HG03442 (cell line): Measurements from ENCODE around the gene NOD1.

Source experiments
- ATAC-seq: cut with Tn5 transposase; IDR thresholded peaks from one replicate; pipeline ENCODE4 v1.9.1; 2021; ENCODE audit warnings: mild to moderate bottlenecking, moderate library complexity; ENCODE audit not compliant: unreplicated experiment

Gene NOD1

GRCh38 chr7:30451539-30452279, 26.9 kb downstream of the NOD1 start:
- no peak for ATAC-seq

GRCh38 chr7:30450983-30451497, 27.5 kb downstream of the NOD1 start:
- no peak for ATAC-seq

- no peak for ATAC-seq
Measured at GRCh38 chr7:30450240-30450982, 28.2 kb downstream of the NOD1 start.

DNA sequence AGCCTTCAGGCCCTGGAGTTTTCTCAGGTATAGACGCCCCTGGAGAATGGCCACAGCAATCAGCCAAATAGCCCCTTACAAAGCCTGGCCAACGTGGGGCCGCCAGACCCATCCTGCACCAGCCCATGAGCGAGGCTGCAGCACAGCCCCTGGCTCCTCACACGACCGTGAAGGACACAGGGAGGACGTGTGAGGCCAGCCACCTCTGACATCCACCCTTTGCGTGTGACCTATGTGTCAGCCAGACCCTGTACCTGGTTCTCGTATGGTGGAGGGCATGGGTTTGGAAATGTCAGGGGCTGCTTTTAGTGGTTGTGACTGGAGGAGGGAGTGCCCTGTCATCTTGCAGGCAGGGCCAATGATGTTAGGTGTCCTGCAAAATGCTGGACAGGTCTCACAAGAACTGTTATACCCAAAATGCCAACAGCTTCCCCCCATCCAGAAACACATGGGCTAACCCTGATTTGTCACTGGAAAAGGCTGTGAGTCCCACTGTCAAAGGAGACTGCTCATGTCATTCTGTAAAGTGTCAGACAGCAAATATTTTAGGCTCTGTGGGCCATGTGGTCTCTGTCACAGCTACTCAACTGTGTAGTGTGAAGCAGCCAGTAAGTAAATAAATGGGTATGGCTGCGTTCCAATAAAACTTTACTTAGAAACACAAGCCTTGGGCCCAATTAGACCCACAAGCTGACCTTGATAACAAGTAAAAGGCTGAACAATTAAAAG, 30.0 kb downstream of the NOD1 start:
- no peak for ATAC-seq

DNA sequence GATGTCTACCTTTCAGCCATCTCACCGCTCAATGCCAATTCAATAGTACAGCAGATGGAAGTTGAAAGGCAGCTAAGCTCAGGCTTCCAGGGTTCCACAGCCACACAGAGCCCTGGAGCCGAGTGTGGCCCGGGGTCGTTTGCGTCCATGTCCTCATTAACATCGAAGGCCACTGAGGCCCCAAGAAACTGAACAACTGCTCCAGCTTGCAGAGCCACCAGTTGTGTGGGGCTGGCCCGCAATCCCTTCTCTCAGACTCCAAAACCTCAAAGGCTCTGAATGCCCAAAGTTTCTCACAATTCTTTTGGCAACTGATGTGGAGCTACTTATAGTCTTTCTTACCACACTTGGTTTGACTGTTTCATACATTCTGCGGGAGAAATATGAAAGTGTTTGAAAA, 31.1 kb downstream of the NOD1 start:
- ATAC-seq, result no peak

DNA sequence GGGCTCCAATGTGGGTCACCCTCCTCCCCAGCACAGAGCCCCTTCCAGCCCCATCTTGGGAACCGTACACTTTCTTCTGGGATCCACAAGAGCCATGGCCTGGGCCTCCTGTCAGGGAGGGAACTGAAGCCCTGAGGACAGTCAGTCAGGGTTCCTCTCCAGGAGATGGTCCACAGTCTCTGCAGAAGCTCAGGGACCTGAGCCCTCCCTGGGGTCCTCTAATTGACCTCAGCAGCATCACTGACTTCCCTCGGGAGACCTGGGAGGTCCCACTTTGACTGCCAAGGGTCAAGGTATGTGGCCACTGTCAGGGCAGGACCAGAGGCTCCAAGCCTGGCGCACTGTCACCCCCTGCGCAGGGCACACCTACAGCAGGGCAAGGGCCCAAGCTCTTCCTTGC, 32.3 kb downstream of the NOD1 start:
- ATAC-seq, result no peak

GRCh38 chr7:30445770-30446169, 32.8 kb downstream of the NOD1 start:
- ATAC-seq, result peak; percentile 97

DNA sequence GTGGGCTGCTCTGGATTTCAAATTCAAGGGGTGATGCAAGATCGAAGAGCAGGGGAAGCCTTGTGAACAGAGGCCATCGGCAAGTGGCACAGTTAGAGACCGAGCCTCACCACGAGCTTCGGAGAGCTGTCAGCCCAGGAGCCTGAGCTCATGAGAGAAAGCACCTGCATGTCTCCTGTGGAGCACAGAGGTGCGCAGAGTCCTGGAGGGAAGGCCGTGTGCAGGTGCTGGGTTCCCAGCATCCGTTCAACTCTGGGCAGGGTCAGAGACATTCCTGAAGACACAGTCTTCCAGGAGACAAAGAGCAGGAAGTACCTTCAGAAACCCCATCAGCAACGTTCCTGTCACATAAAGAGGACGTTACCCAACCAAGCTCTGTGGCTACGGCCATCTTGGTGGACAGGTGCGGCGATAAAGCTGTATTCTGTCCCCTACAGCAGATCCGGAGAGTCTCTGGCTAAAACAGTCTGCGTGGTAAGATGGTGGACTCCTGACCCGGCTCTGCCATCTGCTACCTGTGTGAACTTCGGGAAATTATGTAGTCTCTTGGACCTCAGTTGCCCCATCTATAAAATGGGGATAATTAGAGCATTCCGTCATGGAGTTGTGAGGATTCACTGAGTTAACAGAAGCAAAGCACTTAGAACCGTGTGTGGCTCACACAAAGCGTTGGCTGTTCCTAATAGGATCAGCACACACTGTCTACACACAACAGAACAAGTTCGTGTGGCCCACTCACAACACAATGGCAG, 40.6 kb downstream of the NOD1 start:
- ATAC-seq, result no peak

- no peak for ATAC-seq
Measured at GRCh38 chr7:30436518-30436917, 42.1 kb downstream of the NOD1 start.

DNA sequence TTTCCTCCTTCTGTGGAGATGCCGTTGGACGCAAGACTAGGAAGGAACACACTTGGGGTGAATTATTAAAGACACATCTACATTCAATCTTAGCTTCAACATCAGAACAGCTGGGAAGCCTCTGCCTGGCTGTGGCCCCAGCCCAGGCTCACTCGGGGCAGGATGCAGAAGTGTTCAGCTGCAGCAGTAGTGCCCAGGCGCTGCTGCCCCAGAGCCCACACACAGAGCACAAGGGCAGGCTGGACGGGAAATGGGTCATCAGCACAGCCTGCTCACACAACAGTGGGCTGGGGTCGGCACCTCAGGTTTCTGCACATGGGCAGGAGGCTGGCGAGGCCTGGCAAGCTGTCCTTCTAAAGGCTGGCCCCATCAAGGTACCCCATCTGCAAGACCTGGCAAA, 42.5 kb downstream of the NOD1 start:
- ATAC-seq, result no peak

- ATAC-seq, result peak; percentile 48
Measured at GRCh38 chr7:30434140-30434799, 44.3 kb downstream of the NOD1 start.

GRCh38 chr7:30433506-30433905, 45.1 kb downstream of the NOD1 start:
- ATAC-seq, result no peak

- ATAC-seq, result no peak
Measured at GRCh38 chr7:30433082-30433481, 45.5 kb downstream of the NOD1 start.

DNA sequence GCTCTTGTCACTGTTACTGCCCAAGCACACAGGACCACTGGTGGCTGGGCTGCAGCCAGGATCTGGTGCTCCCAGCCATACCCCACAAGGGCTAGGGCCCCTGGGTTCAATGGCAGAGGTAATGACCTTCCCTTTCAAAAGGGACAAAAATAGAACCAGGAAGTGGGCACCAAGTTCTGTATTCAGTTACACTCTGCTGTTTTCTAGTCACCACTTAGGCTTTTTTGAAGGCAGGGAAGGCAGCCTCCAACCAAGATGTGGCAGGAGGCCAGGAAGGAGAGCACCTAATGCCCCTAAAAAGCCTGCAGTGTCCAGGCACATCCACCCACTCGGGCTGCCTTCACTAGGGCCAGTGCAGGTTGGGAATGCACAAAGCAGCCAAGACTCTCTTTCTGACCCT, 47.8 kb downstream of the NOD1 start:
- ATAC-seq, result no peak

- no peak for ATAC-seq
Measured at GRCh38 chr7:30430276-30430675, 48.3 kb downstream of the NOD1 start.

DNA sequence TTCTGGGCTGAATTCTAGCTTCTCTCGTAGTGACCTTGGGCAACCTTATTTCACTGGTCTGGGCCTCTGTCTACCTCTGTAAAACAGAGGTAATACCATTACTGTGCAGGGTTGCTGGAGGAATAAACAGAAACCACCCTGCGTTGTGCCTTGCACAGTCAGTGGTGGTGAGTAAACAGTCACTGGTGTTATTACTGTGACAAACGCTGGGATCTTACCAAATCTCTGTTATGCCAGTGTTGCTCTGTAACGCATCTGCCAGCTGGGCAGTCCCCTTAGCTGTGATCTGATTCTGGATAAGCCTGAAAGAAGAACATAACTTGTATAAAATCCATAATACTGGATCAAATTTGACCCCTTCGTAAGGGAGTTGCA, 49.4 kb downstream of the NOD1 start:
- ATAC-seq, result no peak

GRCh38 chr7:30428246-30429155, 50.1 kb downstream of the NOD1 start:
- no peak for ATAC-seq

DNA sequence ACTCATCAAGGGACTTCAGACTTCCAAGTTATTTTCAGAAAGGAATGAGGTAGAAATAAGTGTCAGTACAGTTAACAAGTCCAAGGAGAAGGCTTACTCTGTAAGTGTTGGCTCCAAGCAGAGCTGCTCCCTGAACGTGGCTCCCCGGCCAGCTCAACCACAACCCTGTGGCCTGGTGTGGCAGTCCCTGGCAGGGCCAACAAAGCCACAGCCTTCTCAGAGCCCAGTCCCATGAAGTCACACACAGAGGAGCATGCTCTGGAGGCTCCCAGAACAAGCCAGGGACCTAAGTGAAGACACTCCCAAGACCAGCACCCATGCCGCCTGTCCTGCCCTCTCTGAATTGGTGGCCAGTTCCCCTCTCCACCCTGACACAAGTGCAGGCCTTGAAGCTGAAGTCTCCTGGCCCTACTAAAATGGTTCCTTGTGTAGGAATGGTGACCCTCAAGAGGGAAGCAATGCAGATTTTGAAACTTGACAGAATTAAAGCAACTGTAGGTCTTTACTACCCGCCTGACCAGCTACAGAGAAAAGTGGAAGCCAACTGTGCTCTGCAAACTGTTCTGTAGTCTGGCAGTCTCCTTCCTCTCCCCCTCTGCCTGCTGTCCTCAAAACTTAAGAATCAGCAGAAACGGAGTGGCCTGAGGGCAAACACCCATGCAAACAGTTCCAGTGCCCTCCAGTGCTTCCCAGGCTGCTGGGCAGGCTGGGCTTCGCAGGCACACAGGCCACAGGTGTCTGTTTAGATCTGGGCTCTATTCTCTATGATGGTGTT, 51.1 kb downstream of the NOD1 start:
- ATAC-seq, result no peak

DNA sequence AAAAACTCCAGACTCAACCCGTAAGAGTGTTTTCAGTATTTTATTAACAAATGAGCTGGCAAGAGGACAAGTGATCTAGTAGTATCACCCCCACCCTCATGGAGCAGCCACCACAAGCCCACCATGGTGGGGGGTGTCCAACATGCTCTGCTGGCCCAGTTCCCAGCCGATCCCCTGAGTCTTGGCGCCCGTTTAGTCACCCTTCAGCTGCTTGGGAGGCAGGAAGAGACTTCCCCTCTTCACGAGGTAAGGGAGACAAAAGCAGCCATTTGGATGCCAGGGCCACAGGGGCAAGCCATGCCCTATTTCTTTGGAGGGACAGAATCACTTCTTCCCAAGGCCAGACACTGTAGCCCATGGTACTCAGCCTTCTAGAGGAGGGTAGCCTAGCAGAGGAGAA, 54.1 kb downstream of the NOD1 start:
- no peak for ATAC-seq
